GM23248 (cell line): ENCODE results near the gene LGALS1.

Source experiments
- EZH2 ChIP-seq: fragments of 200-600 bp; sonication (generic); IDR thresholded peaks from 2 replicates; pipeline ENCODE4 v1.6.1; 2018; ENCODE audit warnings: antibody characterized with exemption, mild to moderate bottlenecking; ENCODE audit not compliant: insufficient read depth, poor library complexity, severe bottlenecking
- EZH2phosphoT487 ChIP-seq: fragments of 200-600 bp; sonication (generic); IDR thresholded peaks from 2 replicates; pipeline ENCODE4 v1.6.1; 2018; ENCODE audit warnings: antibody characterized with exemption, moderate library complexity, mild to moderate bottlenecking, low read depth; ENCODE audit not compliant: insufficient read depth

DNA sequence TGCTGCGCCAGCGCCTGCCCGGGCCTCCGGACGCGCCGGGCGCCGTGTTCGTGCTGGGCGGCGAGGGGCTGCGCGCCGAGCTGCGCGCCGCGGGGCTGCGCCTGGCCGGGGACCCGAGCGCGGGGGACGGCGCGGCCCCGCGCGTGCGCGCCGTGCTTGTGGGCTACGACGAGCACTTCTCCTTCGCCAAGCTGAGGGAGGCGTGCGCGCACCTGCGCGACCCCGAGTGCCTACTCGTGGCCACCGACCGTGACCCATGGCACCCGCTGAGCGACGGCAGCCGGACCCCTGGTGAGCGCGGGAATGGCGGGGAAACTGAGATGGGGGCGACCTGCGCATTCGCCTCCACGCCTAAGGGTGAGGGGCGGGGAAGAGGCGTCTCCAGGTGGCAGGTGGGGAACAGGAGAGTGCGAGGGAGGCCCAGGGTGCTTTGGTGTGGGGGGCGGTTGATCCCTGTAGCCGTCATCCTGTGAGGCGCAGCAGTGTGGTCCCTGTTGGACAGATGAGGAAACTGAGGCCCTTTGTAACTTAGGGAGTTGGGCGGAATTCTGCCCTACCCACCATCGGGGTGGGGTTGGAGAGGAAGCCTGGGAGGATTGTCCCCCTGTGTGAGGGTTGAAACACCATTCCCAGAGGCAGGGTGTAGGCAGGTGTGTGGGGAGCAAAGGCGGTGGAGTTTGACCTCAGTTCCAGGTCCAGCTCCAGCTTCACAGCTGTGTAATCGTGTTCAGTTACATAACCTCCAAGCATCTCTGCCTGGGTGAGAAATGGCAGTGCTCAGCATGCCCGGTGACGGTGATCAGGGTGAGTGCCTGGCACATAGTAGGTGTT is 16.2 kb upstream of the LGALS1 start:
- TF ChIP-seq EZH2phosphoT487 (no peak), EZH2 (no peak)
